ENCODE results near the gene SLC9A8. TPM values are rescaled to one million over a fixed set of nuclear protein-coding genes. Genes with fewer than 3 reads are reported as not detected.

SLC9A8 gene
- polyA plus RNA-seq, 2 of the 4 experiments (the other 2 are of a cell fraction): 5.0 to 7.9 TPM

GRCh38 chr20:49812507-49813304 is at the start of gene SLC9A8 (continued):
- TF ChIP-seq RCOR1 (IDR thresholded peaks at IDR 0.05; ENCODE audit: low read depth, low read length) (no peak), USF2 (IDR thresholded peaks at IDR 0.05) (peak; percentile 80), ZSCAN20 (CRISPR knock-in tag; IDR thresholded peaks at IDR 0.05) (no peak), POLR2AphosphoS2 (conservative IDR thresholded peaks at IDR 0.05; ENCODE audit: low read length) (no peak), MAZ (IDR thresholded peaks at IDR 0.05; ENCODE audit: borderline replicate concordance, low read depth, low read length) (0 out of 2 replicates have a peak, but pooled peaks have one; percentile 16), HEYL (CRISPR knock-in tag; IDR thresholded peaks at IDR 0.05) (no peak), FOSL2 (IDR thresholded peaks at IDR 0.05) (no peak), FOSL2 (CRISPR knock-in tag; IDR thresholded peaks at IDR 0.05) (peak; percentile 88), TP53 (CRISPR knock-in tag; IDR thresholded peaks at IDR 0.05) (no peak), KDM1A (IDR thresholded peaks at IDR 0.05; ENCODE audit: low read depth) (no peak), CBX8 (IDR thresholded peaks at IDR 0.05) (no peak), CHD4 (IDR thresholded peaks at IDR 0.05; ENCODE audit: borderline replicate concordance) (no peak), EP300 (IDR thresholded peaks at IDR 0.05) (no peak), BHLHE40 (IDR thresholded peaks at IDR 0.05; ENCODE audit: low read depth, low read length) (no peak), MAFK (IDR thresholded peaks at IDR 0.05; ENCODE audit: partially characterized antibody) (no peak), ESRRA (IDR thresholded peaks at IDR 0.05; ENCODE audit: borderline replicate concordance, low read length) (no peak), PBX3 (IDR thresholded peaks at IDR 0.05) (0 out of 2 replicates have a peak, but pooled peaks have one; percentile 12), NFE2L2 (conservative IDR thresholded peaks at IDR 0.05; ENCODE audit: low read length) (no peak), PHF8 (IDR thresholded peaks at IDR 0.05; ENCODE audit: borderline replicate concordance, low read depth) (peak; percentile 72), RARB (CRISPR knock-in tag; IDR thresholded peaks at IDR 0.05) (no peak)
- TF ChIP-seq, protein P1, sequence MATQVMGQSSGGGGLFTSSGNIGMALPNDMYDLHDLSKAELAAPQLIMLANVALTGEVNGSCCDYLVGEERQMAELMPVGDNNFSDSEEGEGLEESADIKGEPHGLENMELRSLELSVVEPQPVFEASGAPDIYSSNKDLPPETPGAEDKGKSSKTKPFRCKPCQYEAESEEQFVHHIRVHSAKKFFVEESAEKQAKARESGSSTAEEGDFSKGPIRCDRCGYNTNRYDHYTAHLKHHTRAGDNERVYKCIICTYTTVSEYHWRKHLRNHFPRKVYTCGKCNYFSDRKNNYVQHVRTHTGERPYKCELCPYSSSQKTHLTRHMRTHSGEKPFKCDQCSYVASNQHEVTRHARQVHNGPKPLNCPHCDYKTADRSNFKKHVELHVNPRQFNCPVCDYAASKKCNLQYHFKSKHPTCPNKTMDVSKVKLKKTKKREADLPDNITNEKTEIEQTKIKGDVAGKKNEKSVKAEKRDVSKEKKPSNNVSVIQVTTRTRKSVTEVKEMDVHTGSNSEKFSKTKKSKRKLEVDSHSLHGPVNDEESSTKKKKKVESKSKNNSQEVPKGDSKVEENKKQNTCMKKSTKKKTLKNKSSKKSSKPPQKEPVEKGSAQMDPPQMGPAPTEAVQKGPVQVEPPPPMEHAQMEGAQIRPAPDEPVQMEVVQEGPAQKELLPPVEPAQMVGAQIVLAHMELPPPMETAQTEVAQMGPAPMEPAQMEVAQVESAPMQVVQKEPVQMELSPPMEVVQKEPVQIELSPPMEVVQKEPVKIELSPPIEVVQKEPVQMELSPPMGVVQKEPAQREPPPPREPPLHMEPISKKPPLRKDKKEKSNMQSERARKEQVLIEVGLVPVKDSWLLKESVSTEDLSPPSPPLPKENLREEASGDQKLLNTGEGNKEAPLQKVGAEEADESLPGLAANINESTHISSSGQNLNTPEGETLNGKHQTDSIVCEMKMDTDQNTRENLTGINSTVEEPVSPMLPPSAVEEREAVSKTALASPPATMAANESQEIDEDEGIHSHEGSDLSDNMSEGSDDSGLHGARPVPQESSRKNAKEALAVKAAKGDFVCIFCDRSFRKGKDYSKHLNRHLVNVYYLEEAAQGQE (IDR thresholded peaks at IDR 0.05): no peak
- TF ChIP-seq, protein P2, sequence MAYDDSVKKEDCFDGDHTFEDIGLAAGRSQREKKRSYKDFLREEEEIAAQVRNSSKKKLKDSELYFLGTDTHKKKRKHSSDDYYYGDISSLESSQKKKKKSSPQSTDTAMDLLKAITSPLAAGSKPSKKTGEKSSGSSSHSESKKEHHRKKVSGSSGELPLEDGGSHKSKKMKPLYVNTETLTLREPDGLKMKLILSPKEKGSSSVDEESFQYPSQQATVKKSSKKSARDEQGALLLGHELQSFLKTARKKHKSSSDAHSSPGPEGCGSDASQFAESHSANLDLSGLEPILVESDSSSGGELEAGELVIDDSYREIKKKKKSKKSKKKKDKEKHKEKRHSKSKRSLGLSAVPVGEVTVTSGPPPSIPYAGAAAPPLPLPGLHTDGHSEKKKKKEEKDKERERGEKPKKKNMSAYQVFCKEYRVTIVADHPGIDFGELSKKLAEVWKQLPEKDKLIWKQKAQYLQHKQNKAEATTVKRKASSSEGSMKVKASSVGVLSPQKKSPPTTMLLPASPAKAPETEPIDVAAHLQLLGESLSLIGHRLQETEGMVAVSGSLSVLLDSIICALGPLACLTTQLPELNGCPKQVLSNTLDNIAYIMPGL (CRISPR knock-in tag; IDR thresholded peaks at IDR 0.05; ENCODE audit: borderline replicate concordance): no peak
- TF ChIP-seq, protein P3, sequence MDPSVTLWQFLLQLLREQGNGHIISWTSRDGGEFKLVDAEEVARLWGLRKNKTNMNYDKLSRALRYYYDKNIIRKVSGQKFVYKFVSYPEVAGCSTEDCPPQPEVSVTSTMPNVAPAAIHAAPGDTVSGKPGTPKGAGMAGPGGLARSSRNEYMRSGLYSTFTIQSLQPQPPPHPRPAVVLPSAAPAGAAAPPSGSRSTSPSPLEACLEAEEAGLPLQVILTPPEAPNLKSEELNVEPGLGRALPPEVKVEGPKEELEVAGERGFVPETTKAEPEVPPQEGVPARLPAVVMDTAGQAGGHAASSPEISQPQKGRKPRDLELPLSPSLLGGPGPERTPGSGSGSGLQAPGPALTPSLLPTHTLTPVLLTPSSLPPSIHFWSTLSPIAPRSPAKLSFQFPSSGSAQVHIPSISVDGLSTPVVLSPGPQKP (IDR thresholded peaks at IDR 0.05; ENCODE audit: low read depth, low read length): no peak
